HepG2 (cell line): ENCODE results near the gene OTUD1. TPM values are rescaled to one million over a fixed set of nuclear protein-coding genes. Genes with fewer than 3 reads are reported as not detected.

ENCODE experiments used
- ATAC-seq: fragments of 200-7000 bp; cut with Tn5 transposase; 3 replicates; pipeline ENCODE4 v1.9.1; 2020; ENCODE audit warnings: mild to moderate bottlenecking, moderate library complexity
- BruUV-seq: library from RNA; stranded (reverse); fragments of 400-500 nt; replicated peaks from 2 replicates; lab custom pipeline; 2021; lab: Mats Ljungman, UMichigan
- CTCF ChIA-PET: fragments of 300-600 bp; formaldehyde crosslinking; extraction: SDS; loops from one replicate; lab custom pipeline; 2021; ENCODE audit warnings: low total read pairs, inconsistent platforms, low intra/inter-chr PET ratio; lab: Yijun Ruan, JAX
- POLR2A ChIA-PET: fragments of 350-600 bp; sonication (Branson Sonifier 250); formaldehyde crosslinking; loops from one replicate; lab custom pipeline; 2020; ENCODE audit warnings: antibody characterized with exemption, inconsistent platforms; lab: Yijun Ruan, JAX
- DNase-seq: peaks from one replicate; pipeline ENCODE4 v3.0.0-alpha.2; 2015; ENCODE audit warnings: low spot score
- FAIRE-seq: peaks from 3 replicates; lab custom pipeline; 2011; peaks lifted over from hg19 to GRCh38; lab: Jason Lieb, UNC
- H2AFZ ChIP-seq: one replicate; pipeline ENCODE4 v1.6.1; 2011; ENCODE audit warnings: low read length, inconsistent platforms
- H3K27ac ChIP-seq: fragments of 300-600 bp; 3 replicates; pipeline ENCODE4 v1.8.0; 2011; ENCODE audit warnings: mixed run types, mild to moderate bottlenecking, mixed read lengths, low read length, inconsistent platforms; ENCODE audit not compliant: insufficient read depth; ENCODE audit errors: extremely low read length
- H3K27me3 ChIP-seq, 2 experiments: fragments of 200-600 bp in 1 of 2; 2 replicates in 1 of 2; 3 replicates in 1 of 2; pipeline versions ENCODE4 v1.6.0 to v1.8.0; 2011; ENCODE audit warnings: low read length in 2 of 2, mild to moderate bottlenecking in 2 of 2, moderate library complexity in 2 of 2, inconsistent platforms in 1 of 2; ENCODE audit not compliant: insufficient read depth in 2 of 2, control insufficient read depth in 1 of 2
- H3K36me3 ChIP-seq, 2 experiments: fragments of 200-600 bp in 1 of 2; replicated peaks in 1 of 2; 2 replicates in 1 of 2; 3 replicates in 1 of 2; pipeline versions ENCODE4 v1.5.1 to v1.8.0; 2011; ENCODE audit warnings: low read length in 2 of 2, inconsistent platforms in 1 of 2; ENCODE audit not compliant: insufficient read depth in 2 of 2, control insufficient read depth in 1 of 2
- H3K4me1 ChIP-seq: 2 replicates; pipeline ENCODE4 v1.5.1; 2012; ENCODE audit warnings: low read length, inconsistent platforms; ENCODE audit not compliant: insufficient read depth
- H3K4me2 ChIP-seq: 2 replicates; pipeline ENCODE4 v1.6.0; 2011; ENCODE audit warnings: low read depth, low read length, inconsistent platforms
- H3K4me3 ChIP-seq, 3 experiments: fragments of 200-600 bp in 1 of 3; sonication (generic), shearing (Covaris generic) in 1 of 3; replicated peaks in 1 of 3; 2 replicates each; pipeline ENCODE4 v1.5.1; 2011 to 2016; ENCODE audit warnings: low read length in 3 of 3, inconsistent platforms in 2 of 3, low read depth in 2 of 3, mild to moderate bottlenecking in 2 of 3, control low read depth in 1 of 3, mixed read lengths in 1 of 3; ENCODE audit not compliant: insufficient read depth in 1 of 3
- H3K79me2 ChIP-seq: one replicate; pipeline ENCODE4 v1.6.1; 2011; ENCODE audit warnings: low read length, inconsistent platforms; ENCODE audit not compliant: insufficient read depth
- H3K9ac ChIP-seq: 2 replicates; pipeline ENCODE4 v1.6.0; 2011; ENCODE audit warnings: mild to moderate bottlenecking, low read depth, low read length, inconsistent platforms; ENCODE audit not compliant: insufficient read depth
- H3K9me3 ChIP-seq: 2 replicates; pipeline ENCODE4 v1.5.1; 2012; ENCODE audit warnings: mild to moderate bottlenecking, low read length
- H4K20me1 ChIP-seq: 2 replicates; pipeline ENCODE4 v1.6.0; 2011; ENCODE audit warnings: inconsistent platforms, mild to moderate bottlenecking, low read length, moderate library complexity; ENCODE audit not compliant: insufficient read depth
- CENPT ChIP-seq: sonication (generic); formaldehyde crosslinking; IDR thresholded peaks from 2 replicates; pipeline ENCODE4 v1.8.0; 2022; ENCODE audit warnings: low read depth, mild to moderate bottlenecking, moderate library complexity, missing genetic modification reagents
- ESRRA ChIP-seq: sonication (generic); formaldehyde crosslinking; IDR thresholded peaks from 2 replicates; pipeline ENCODE4 v1.5.1; 2020; ENCODE audit warnings: mild to moderate bottlenecking, low read depth, missing genetic modification reagents
- HOXA3 ChIP-seq: sonication (generic); formaldehyde crosslinking; IDR thresholded peaks from 2 replicates; pipeline ENCODE4 v1.5.0; 2020; ENCODE audit warnings: missing genetic modification reagents
- MAZ ChIP-seq, 2 experiments: sonication (generic) in 1 of 2; formaldehyde crosslinking in 1 of 2; IDR thresholded peaks; 2 replicates each; pipeline versions ENCODE4 v1.5.0 to v1.6.1; 2012 to 2020; ENCODE audit warnings: low read depth in 2 of 2, mild to moderate bottlenecking in 2 of 2, borderline replicate concordance in 1 of 2, improper control_type of control experiment in 1 of 2, low read length in 1 of 2, missing genetic modification reagents in 1 of 2, moderate library complexity in 1 of 2
- RNF219 ChIP-seq: sonication (generic); formaldehyde crosslinking; IDR thresholded peaks from 2 replicates; pipeline ENCODE4 v1.5.0; 2020; ENCODE audit warnings: mild to moderate bottlenecking, missing genetic modification reagents
- TFDP1 ChIP-seq: IDR thresholded peaks from 2 replicates; pipeline ENCODE4 v1.6.1; 2016; ENCODE audit warnings: missing compliant biosample characterization, missing genetic modification reagents, borderline replicate concordance
- ZBTB21 ChIP-seq: sonication (generic); formaldehyde crosslinking; IDR thresholded peaks from 2 replicates; pipeline ENCODE4 v1.4.0; 2020; ENCODE audit warnings: missing genetic modification reagents
- ZFP36 ChIP-seq: fragments of 150-350 bp; IDR thresholded peaks from 2 replicates; pipeline ENCODE4 v1.6.1; 2018; ENCODE audit warnings: borderline replicate concordance, low read length, low read depth; ENCODE audit not compliant: partially characterized antibody
- ZMYM2 ChIP-seq: sonication (generic); formaldehyde crosslinking; IDR thresholded peaks from 2 replicates; pipeline ENCODE4 v1.8.0; 2022; ENCODE audit warnings: mild to moderate bottlenecking, missing genetic modification reagents
- ZNF446 ChIP-seq: sonication (generic); formaldehyde crosslinking; IDR thresholded peaks from 2 replicates; pipeline ENCODE4 v1.5.0; 2020; ENCODE audit warnings: mild to moderate bottlenecking, missing genetic modification reagents
- ZNF556 ChIP-seq: sonication (generic); formaldehyde crosslinking; IDR thresholded peaks from 2 replicates; pipeline ENCODE4 v1.4.0; 2020; ENCODE audit warnings: mild to moderate bottlenecking, missing genetic modification reagents, borderline replicate concordance
- ZNF761 ChIP-seq: sonication (generic); formaldehyde crosslinking; conservative IDR thresholded peaks from 2 replicates; pipeline ENCODE4 v1.4.0; 2020; ENCODE audit warnings: mild to moderate bottlenecking, missing genetic modification reagents
- ZSCAN25 ChIP-seq: sonication (generic); formaldehyde crosslinking; IDR thresholded peaks from 2 replicates; pipeline ENCODE4 v1.8.0; 2022; ENCODE audit warnings: mild to moderate bottlenecking, missing genetic modification reagents
- WGBS: methylation state at CpG from one replicate; pipeline ENCODE4 v1.1.6; 2017; ENCODE audit warnings: low lambda C conversion rate; 5-methylcytosine and 5-hydroxymethylcytosine counted together
- in situ Hi-C: cut with HindIII; loops from 2 replicates; pipeline ENCODE4 v1.10.0; 2017; ENCODE audit warnings: low pct_unique_long_range_greater_than_20kb; ENCODE audit not compliant: extremely low pct_ligation_motif_present
- intact Hi-C: fragments of 100-400 bp; cut with micrococcal nuclease; formaldehyde crosslinking; loops from one replicate; pipeline ENCODE4 v1.10.0; 2022; ENCODE audit not compliant: unreplicated experiment
- polyA plus RNA-seq, 8 experiments: library from polyadenylated mRNA; depleted of rRNA in 3 of 8; stranded (reverse) in 7 of 8; unstranded in 1 of 8; fragments of >200 nt; fragmentation: Illumina TruSeq in 4 of 8; extraction: Trizol in 4 of 8; gene quantifications; 2 replicates each; pipeline versions ENCODE4 v1.2.1 to v1.2.3, GENCODE V29; 2011 to 2016; ENCODE audit warnings: low read depth in 4 of 8, missing spikeins in 1 of 8, mixed read lengths in 1 of 8; ENCODE audit not compliant: insufficient read depth in 1 of 8
- total RNA-seq, 5 experiments: library from RNA; depleted of rRNA; stranded (reverse); fragments of >200 nt; fragmentation: Illumina TruSeq; extraction: Trizol; gene quantifications; 2 replicates each; pipeline ENCODE4 v1.2.3, GENCODE V29; 2016; ENCODE audit warnings: low read depth in 1 of 5

Gene OTUD1
- total and polyA plus RNA-seq, 2 of the 13 experiments (the other 11 are each of a cell fraction or from before 2014, with no cell fraction given) = 1.2 to 1.4 TPM

GRCh38 chr10:23441251-23441650 is 2.4 kb downstream of the OTUD1 start:
- TF ChIP-seq ESRRA (CRISPR knock-in tag) (no peak), ZNF446 (CRISPR knock-in tag) (no peak), ZSCAN25 (CRISPR knock-in tag) (no peak), RNF219 (CRISPR knock-in tag) (no peak), HOXA3 (CRISPR knock-in tag) (no peak)
- BruUV-seq = no TSS peak
- Histone ChIP-seq H3K27me3 (no peaks in the 10 kb centered on the region), H3K9ac (no peak overlapping the region), H3K4me2 (peak overlapping the region; percentile 95), H3K36me3 (no peaks in the 10 kb centered on the region), H4K20me1 (no peaks in the 10 kb centered on the region), H2AFZ (no peak overlapping the region), H3K9me3 (no peaks in the 10 kb centered on the region), H3K79me2 (peaks cover 2% of the 10 kb centered on the region), H3K4me1 (peaks cover 20% of the 10 kb centered on the region), H3K4me3 (peak overlapping the region in 1 of 3 experiments; percentile 75; a peak in 1 of 6 replicates), H3K27ac (no peak overlapping the region)
- no peak for DNase-seq
- no peak for ATAC-seq
- no peak for FAIRE-seq
- intact Hi-C loops (no loop called here), in situ Hi-C loops (no loop called here)
- WGBS = 98% methylated on average over 3 of the region's 3 CpGs
- POLR2A ChIA-PET = no interaction called here
- CTCF ChIA-PET = no interaction called here

GRCh38 chr10:23442936-23443335 is 4.1 kb downstream of the OTUD1 start:
- Histone ChIP-seq H3K4me3 (no peak overlapping the region), H4K20me1 (no peaks in the 10 kb centered on the region), H2AFZ (no peak overlapping the region), H3K36me3 (no peaks in the 10 kb centered on the region), H3K79me2 (peaks cover 2% of the 10 kb centered on the region), H3K27ac (no peak overlapping the region), H3K9me3 (no peaks in the 10 kb centered on the region), H3K4me1 (peaks cover 20% of the 10 kb centered on the region), H3K9ac (no peak overlapping the region), H3K27me3 (no peaks in the 10 kb centered on the region), H3K4me2 (no peak overlapping the region)
- DNase-seq = no peak
- no TSS peak for BruUV-seq
- in situ Hi-C loops = no loop called here
- POLR2A ChIA-PET = no interaction called here
- intact Hi-C loops = no loop called here
- ATAC-seq = no peak
- WGBS = 81% methylated on average over 2 of the region's 2 CpGs
- CTCF ChIA-PET = no interaction called here
- FAIRE-seq = no peak
- no peak for TF ChIP-seq TFDP1
- TF ChIP-seq CENPT (CRISPR knock-in tag) = no peak
- TF ChIP-seq ZNF556 (CRISPR knock-in tag) = no peak
- no peak for TF ChIP-seq ZMYM2 (CRISPR knock-in tag)
- TF ChIP-seq ZNF761 (CRISPR knock-in tag) = no peak
- TF ChIP-seq ZFP36 = no peak
- no peak for TF ChIP-seq ZBTB21 (CRISPR knock-in tag)
- TF ChIP-seq MAZ (IDR thresholded peaks at IDR 0.05; ENCODE audit: borderline replicate concordance, low read depth, low read length) = no peak
- no peak for TF ChIP-seq MAZ (CRISPR knock-in tag; IDR thresholded peaks at IDR 0.05; ENCODE audit: low read depth)
